IMR-90 (cell line): Measurements from ENCODE around the gene PDZD7. TPM values are rescaled to one million over a fixed set of nuclear protein-coding genes. Genes with fewer than 3 reads are reported as not detected.

Source experiments
- ATAC-seq: fragments of 200-7000 bp; cut with Tn5 transposase; 2 replicates; pipeline ENCODE4 v1.9.1; 2020; ENCODE audit warnings: low read depth, mild to moderate bottlenecking, moderate library complexity
- BruUV-seq: library from RNA; stranded (reverse); fragments of 400-500 nt; replicated peaks from 2 replicates; lab custom pipeline; 2021; lab: Mats Ljungman, UMichigan
- CTCF ChIA-PET: fragments of 300-600 bp; formaldehyde crosslinking; extraction: SDS; loops from one replicate; lab custom pipeline; 2021; ENCODE audit warnings: antibody characterized with exemption; lab: Yijun Ruan, JAX
- POLR2A ChIA-PET: fragments of 300-600 bp; sonication (Branson Sonifier 250); formaldehyde crosslinking; loops from one replicate; lab custom pipeline; 2022; ENCODE audit warnings: antibody characterized with exemption; ENCODE audit not compliant: unreplicated experiment; lab: Charles Lee
- DNase-seq: peaks from one replicate; pipeline ENCODE4 v3.0.0; 2013
- H2AFZ ChIP-seq: replicated peaks from 2 replicates; pipeline ENCODE3; 2013; ENCODE audit warnings: low read length, mild to moderate bottlenecking; ENCODE audit not compliant: poor library complexity
- H2AK5ac ChIP-seq: 2 replicates; pipeline ENCODE4 v1.6.1; 2013; ENCODE audit warnings: low read depth, low read length, inconsistent platforms
- H2AK9ac ChIP-seq: replicated peaks from 2 replicates; pipeline ENCODE3; 2013; ENCODE audit warnings: mild to moderate bottlenecking, low read depth, low read length, moderate library complexity; ENCODE audit not compliant: poor library complexity
- H2BK120ac ChIP-seq: 2 replicates; pipeline ENCODE4 v1.6.1; 2013; ENCODE audit warnings: low read depth, low read length, inconsistent platforms
- H2BK15ac ChIP-seq: 3 replicates; pipeline ENCODE4 v1.6.1; 2013; ENCODE audit warnings: low read depth, low read length, inconsistent platforms
- H2BK20ac ChIP-seq: 2 replicates; pipeline ENCODE4 v1.6.1; 2013; ENCODE audit warnings: low read depth, mild to moderate bottlenecking, inconsistent platforms, low read length, moderate library complexity
- H2BK5ac ChIP-seq: 2 replicates; pipeline ENCODE4 v1.6.1; 2013; ENCODE audit warnings: mild to moderate bottlenecking, low read depth, low read length, inconsistent platforms; ENCODE audit not compliant: poor library complexity, severe bottlenecking
- H3K14ac ChIP-seq: replicated peaks from 2 replicates; pipeline ENCODE4 v1.6.1; 2013; ENCODE audit warnings: low read depth, low read length, inconsistent platforms
- H3K18ac ChIP-seq: 2 replicates; pipeline ENCODE4 v1.6.1; 2013; ENCODE audit warnings: low read depth, low read length, control low read depth
- H3K23ac ChIP-seq: 2 replicates; pipeline ENCODE4 v1.6.1; 2013; ENCODE audit warnings: low read depth, low read length, inconsistent platforms
- H3K27ac ChIP-seq: 2 replicates; pipeline ENCODE4 v1.5.1; 2013; ENCODE audit warnings: mild to moderate bottlenecking, control low read depth, low read length; ENCODE audit not compliant: insufficient read depth
- H3K27me3 ChIP-seq: 2 replicates; pipeline ENCODE4 v1.6.1; 2013; ENCODE audit warnings: low read length; ENCODE audit not compliant: control insufficient read depth, insufficient read depth
- H3K36me3 ChIP-seq: 2 replicates; pipeline ENCODE4 v1.6.1; 2013; ENCODE audit warnings: low read length, mixed read lengths; ENCODE audit not compliant: control insufficient read depth, insufficient read depth
- H3K4ac ChIP-seq: 2 replicates; pipeline ENCODE4 v1.6.1; 2013; ENCODE audit warnings: low read depth, low read length, inconsistent platforms
- H3K4me1 ChIP-seq: 2 replicates; pipeline ENCODE4 v1.6.1; 2013; ENCODE audit warnings: low read length, mixed read lengths; ENCODE audit not compliant: control insufficient read depth, insufficient read depth
- H3K4me2 ChIP-seq: 2 replicates; pipeline ENCODE4 v1.6.1; 2013; ENCODE audit warnings: low read depth, mild to moderate bottlenecking, control low read depth, low read length, moderate library complexity
- H3K4me3 ChIP-seq: 2 replicates; pipeline ENCODE4 v1.5.1; 2013; ENCODE audit warnings: low read depth, mild to moderate bottlenecking, control low read depth, low read length, moderate library complexity; ENCODE audit not compliant: insufficient read depth
- H3K56ac ChIP-seq: 2 replicates; pipeline ENCODE4 v1.6.1; 2013; ENCODE audit warnings: low read length, inconsistent platforms; ENCODE audit not compliant: insufficient read depth; ENCODE audit errors: extremely low read depth
- H3K79me1 ChIP-seq, 2 experiments: 2 replicates each; pipeline ENCODE4 v1.6.1; 2013; ENCODE audit warnings: low read length in 2 of 2, inconsistent platforms in 1 of 2, low read depth in 1 of 2
- H3K9ac ChIP-seq: 2 replicates; pipeline ENCODE4 v1.6.1; 2013; ENCODE audit warnings: low read depth, low read length, control low read depth
- H3K9me1 ChIP-seq: 2 replicates; pipeline ENCODE4 v1.6.1; 2013; ENCODE audit warnings: low read length, inconsistent platforms; ENCODE audit not compliant: insufficient read depth
- H3K9me3 ChIP-seq: 2 replicates; pipeline ENCODE4 v1.6.1; 2013; ENCODE audit warnings: low read length; ENCODE audit not compliant: control insufficient read depth, insufficient read depth
- H4K20me1 ChIP-seq: 2 replicates; pipeline ENCODE4 v1.6.1; 2013; ENCODE audit warnings: low read length, inconsistent platforms; ENCODE audit not compliant: insufficient read depth
- H4K5ac ChIP-seq: 2 replicates; pipeline ENCODE4 v1.6.1; 2013; ENCODE audit warnings: mild to moderate bottlenecking, low read depth, low read length, control low read depth
- H4K8ac ChIP-seq, 2 experiments: 2 replicates each; pipeline ENCODE4 v1.6.1; 2013; ENCODE audit warnings: low read depth in 2 of 2, low read length in 2 of 2, control low read depth in 1 of 2, inconsistent platforms in 1 of 2
- H4K91ac ChIP-seq: 2 replicates; pipeline ENCODE4 v1.6.1; 2013; ENCODE audit warnings: low read depth, low read length, inconsistent platforms; ENCODE audit not compliant: insufficient read depth
- MAFK ChIP-seq: IDR thresholded peaks from 2 replicates; pipeline ENCODE4 v1.6.1; 2012; ENCODE audit warnings: low read depth, low read length, improper control_type of control experiment
- MAZ ChIP-seq: IDR thresholded peaks from 2 replicates; pipeline ENCODE4 v1.6.1; 2012; ENCODE audit warnings: low read depth, mild to moderate bottlenecking, low read length, improper control_type of control experiment, moderate library complexity, borderline replicate concordance
- MXI1 ChIP-seq: IDR thresholded peaks from 2 replicates; pipeline ENCODE4 v1.6.1; 2012; ENCODE audit warnings: low read depth, mild to moderate bottlenecking, low read length, moderate library complexity, borderline replicate concordance
- NFE2L2 ChIP-seq: fragments of 150-350 bp; IDR thresholded peaks from 2 replicates; pipeline ENCODE4 v1.6.1; 2016; ENCODE audit warnings: low read depth, mild to moderate bottlenecking, low read length
- POLR2A ChIP-seq: IDR thresholded peaks from 2 replicates; pipeline ENCODE4 v1.6.1; 2012; ENCODE audit warnings: mild to moderate bottlenecking, low read depth, low read length
- RAD21 ChIP-seq: IDR thresholded peaks from 2 replicates; pipeline ENCODE4 v1.6.1; 2012; ENCODE audit warnings: low read length, improper control_type of control experiment
- RCOR1 ChIP-seq: IDR thresholded peaks from 2 replicates; pipeline ENCODE4 v1.6.1; 2012; ENCODE audit warnings: mild to moderate bottlenecking, low read length, improper control_type of control experiment; ENCODE audit not compliant: insufficient replicate concordance
- RFX5 ChIP-seq: IDR thresholded peaks from 2 replicates; pipeline ENCODE4 v1.8.0; 2012; ENCODE audit warnings: low read depth, mild to moderate bottlenecking, low read length, moderate library complexity
- WGBS, 2 experiments: methylation state at CpG; one replicate each; pipeline versions ENCODE4 v1.1.5 to v1.1.7; 2013; ENCODE audit warnings: missing lambda C conversion rate in 2 of 2; ENCODE audit not compliant: insufficient read length in 1 of 2; ENCODE audit errors: extremely low coverage in 2 of 2; 5-methylcytosine and 5-hydroxymethylcytosine counted together
- dilution Hi-C: fragments of 300-500 bp; cut with HindIII; formaldehyde crosslinking; loops from one replicate; pipeline ENCODE4 v1.14.3; 2018; ENCODE audit warnings: low sequenced_read_pairs; ENCODE audit not compliant: unreplicated experiment
- in situ Hi-C: fragments of 300-500 bp; cut with MboI; formaldehyde crosslinking; loops from 3 replicates; pipeline ENCODE4 v1.14.3; 2019; ENCODE audit warnings: low sequenced_read_pairs, inconsistent platforms, mixed read lengths
- intact Hi-C: fragments of 100-400 bp; cut with micrococcal nuclease; formaldehyde crosslinking; loops from 2 replicates; pipeline ENCODE4 v1.10.0; 2022
- polyA plus RNA-seq, 3 experiments: library from polyadenylated mRNA; depleted of rRNA; stranded (reverse); fragments of >200 nt; gene quantifications; 2 replicates each; pipeline ENCODE4 v1.2.3, GENCODE V29; 2012; ENCODE audit warnings: low replicate concordance in 1 of 3
- total RNA-seq: library from RNA; depleted of rRNA; stranded (reverse); fragments of >200 nt; gene quantifications from 2 replicates; pipeline ENCODE4 v1.2.3, GENCODE V29; 2012
- TF ChIP-seq, protein P1 (sequence below): fragments of 150-350 bp; IDR thresholded peaks from 2 replicates; pipeline ENCODE4 v1.6.1; 2017; ENCODE audit warnings: mild to moderate bottlenecking, antibody characterized with exemption, low read length, low read depth
- TF ChIP-seq, protein P2 (sequence below): conservative IDR thresholded peaks from 2 replicates; pipeline ENCODE4 v1.5.1; 2012; ENCODE audit warnings: mild to moderate bottlenecking, low read depth, low read length, improper control_type of control experiment

The PDZD7 gene
- total and polyA plus RNA-seq, 2 of the 4 experiments (the other 2 are of a cell fraction), result 0.90 to 1.5 TPM

- TF ChIP-seq RAD21, result peak; percentile 57
- TF ChIP-seq RCOR1, result no peak
Measured at GRCh38 chr10:100998991-100999741, 31.8 kb downstream of the PDZD7 start (continued).

DNA sequence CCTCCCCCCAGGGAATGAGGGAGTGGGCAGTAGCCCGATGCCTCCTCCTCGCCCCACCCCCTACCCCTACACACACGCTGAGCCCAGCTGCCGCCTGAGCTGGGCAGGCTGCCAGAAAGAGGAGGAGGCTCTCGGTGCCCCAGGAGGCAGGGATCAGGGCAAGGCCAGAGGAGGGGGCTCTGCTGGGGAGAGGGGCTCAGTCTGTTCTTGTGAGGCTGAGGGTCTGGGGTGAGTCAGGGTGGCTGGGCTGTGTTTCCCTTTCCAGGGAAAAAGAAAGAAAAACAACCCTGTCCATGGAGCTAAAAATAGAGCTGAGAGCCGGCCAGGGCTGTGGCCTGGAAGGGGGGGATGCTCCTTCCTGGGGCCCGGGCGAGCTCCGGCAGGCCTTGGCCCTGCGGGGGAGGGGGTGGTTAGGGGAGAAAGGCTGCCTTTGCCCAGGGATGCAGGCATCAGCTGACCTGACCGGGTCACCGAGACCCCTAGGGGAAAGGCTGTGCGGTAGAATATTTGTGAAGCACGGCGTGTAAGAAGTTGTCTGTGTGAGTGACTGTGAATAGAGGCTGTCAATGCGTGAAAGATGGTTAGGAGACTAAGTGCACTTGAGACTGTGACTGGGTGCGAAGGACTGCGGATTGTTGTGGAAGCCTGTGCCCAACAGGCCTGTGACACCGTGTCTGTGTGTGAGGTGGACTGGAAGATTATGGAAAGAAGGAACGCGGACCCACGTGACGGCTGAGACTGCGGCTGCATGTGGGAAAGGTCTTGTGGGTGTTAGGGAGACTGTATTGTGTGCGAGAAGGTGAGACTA is 32.5 kb downstream of the PDZD7 start:
- WGBS, 2 experiments, result 2% methylated on average over 15 of the region's 25 CpGs; no CpG with 5 or more reads in 1 of the 2 experiments
- H3K14ac ChIP-seq, result peak overlapping the region; percentile 100
- peak overlapping the region; percentile 99 for H2BK15ac ChIP-seq
- no peaks in the 10 kb centered on the region for H3K27me3 ChIP-seq
- peaks cover 8 to 43% of the 10 kb centered on the region in 2 experiments; a peak in 3 of 4 replicates for H3K79me1 ChIP-seq
- H3K9me3 ChIP-seq, result no peaks in the 10 kb centered on the region
- in situ Hi-C loops (no loop called here), intact Hi-C loops (loop anchor here (1.0 kb wide), 1 partner anchor 15 kb away; no protein-coding TSS in a partner anchor), dilution Hi-C loops (no loop called here)
- peak overlapping the region; percentile 66 for H3K9ac ChIP-seq
- H3K27ac ChIP-seq, result peak overlapping the region; percentile 95
- peak overlapping the region; percentile 80 to 99 for H4K8ac ChIP-seq
- peak overlapping the region; percentile 100 for H2AK9ac ChIP-seq
- peak overlapping the region; percentile 100 for H4K91ac ChIP-seq
- peaks cover 31% of the 10 kb centered on the region for H4K20me1 ChIP-seq
- H2BK120ac ChIP-seq, result peak overlapping the region; percentile 99
- H3K18ac ChIP-seq, result peak overlapping the region; percentile 88
- peaks cover 12% of the 10 kb centered on the region; the same call in 1 of the 2 replicates for H3K36me3 ChIP-seq
- peak overlapping the region; percentile 100 for H3K23ac ChIP-seq
- H3K4me1 ChIP-seq, result peaks cover 25% of the 10 kb centered on the region
- H2AFZ ChIP-seq, result peak overlapping the region; percentile 92
- H2BK5ac ChIP-seq, result peak overlapping the region; percentile 97
- H2BK20ac ChIP-seq, result peak overlapping the region; percentile 91
- CTCF ChIA-PET, result interaction anchor here (0.6 to 4.4 kb wide), 4 partner anchors 9 to 61 kb away, joined by 3 to 48 read pairs (median 9); no protein-coding TSS in a partner anchor
- peak overlapping the region; percentile 88 for H3K4me2 ChIP-seq
- POLR2A ChIA-PET, result no interaction called here
- ATAC-seq (peak; percentile 21), DNase-seq (peak; percentile 81)
- peak overlapping the region; percentile 100 for H3K4ac ChIP-seq
- H3K56ac ChIP-seq, result peak overlapping the region; percentile 96
- no TSS peak for BruUV-seq
- H4K5ac ChIP-seq, result peak overlapping the region; percentile 85
- peak overlapping the region; percentile 100 for H2AK5ac ChIP-seq
- H3K9me1 ChIP-seq, result peaks cover 4% of the 10 kb centered on the region
- H3K4me3 ChIP-seq, result peak overlapping the region; percentile 78
- TF ChIP-seq RAD21 (no peak), RFX5 (no peak), NFE2L2 (no peak), MAZ (peak; percentile 82; the same call in 1 of the 2 replicates), MXI1 (no peak; the same call in 1 of the 2 replicates), MAFK (no peak), POLR2A (no peak; the same call in 1 of the 2 replicates)
- TF ChIP-seq, protein P1, sequence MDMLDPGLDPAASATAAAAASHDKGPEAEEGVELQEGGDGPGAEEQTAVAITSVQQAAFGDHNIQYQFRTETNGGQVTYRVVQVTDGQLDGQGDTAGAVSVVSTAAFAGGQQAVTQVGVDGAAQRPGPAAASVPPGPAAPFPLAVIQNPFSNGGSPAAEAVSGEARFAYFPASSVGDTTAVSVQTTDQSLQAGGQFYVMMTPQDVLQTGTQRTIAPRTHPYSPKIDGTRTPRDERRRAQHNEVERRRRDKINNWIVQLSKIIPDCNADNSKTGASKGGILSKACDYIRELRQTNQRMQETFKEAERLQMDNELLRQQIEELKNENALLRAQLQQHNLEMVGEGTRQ, result peak; percentile 84
- TF ChIP-seq, protein P2, sequence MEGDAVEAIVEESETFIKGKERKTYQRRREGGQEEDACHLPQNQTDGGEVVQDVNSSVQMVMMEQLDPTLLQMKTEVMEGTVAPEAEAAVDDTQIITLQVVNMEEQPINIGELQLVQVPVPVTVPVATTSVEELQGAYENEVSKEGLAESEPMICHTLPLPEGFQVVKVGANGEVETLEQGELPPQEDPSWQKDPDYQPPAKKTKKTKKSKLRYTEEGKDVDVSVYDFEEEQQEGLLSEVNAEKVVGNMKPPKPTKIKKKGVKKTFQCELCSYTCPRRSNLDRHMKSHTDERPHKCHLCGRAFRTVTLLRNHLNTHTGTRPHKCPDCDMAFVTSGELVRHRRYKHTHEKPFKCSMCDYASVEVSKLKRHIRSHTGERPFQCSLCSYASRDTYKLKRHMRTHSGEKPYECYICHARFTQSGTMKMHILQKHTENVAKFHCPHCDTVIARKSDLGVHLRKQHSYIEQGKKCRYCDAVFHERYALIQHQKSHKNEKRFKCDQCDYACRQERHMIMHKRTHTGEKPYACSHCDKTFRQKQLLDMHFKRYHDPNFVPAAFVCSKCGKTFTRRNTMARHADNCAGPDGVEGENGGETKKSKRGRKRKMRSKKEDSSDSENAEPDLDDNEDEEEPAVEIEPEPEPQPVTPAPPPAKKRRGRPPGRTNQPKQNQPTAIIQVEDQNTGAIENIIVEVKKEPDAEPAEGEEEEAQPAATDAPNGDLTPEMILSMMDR, result 0 out of 2 replicates have a peak, but pooled peaks have one; percentile 6
